Measurements from ENCODE around the gene TMTC1.
"Not testable (repeated sequence)": the region's sequence is repeated elsewhere in the genome, so short reads cannot be mapped to it uniquely, and the experiment has no call there.

TMTC1 gene

GRCh38 chr12:29656762-29657538 is 126.8 kb downstream of the TMTC1 start:
- DNase-seq = no peak

- DNase-seq = no peak
These were observed 127.9 kb downstream of the TMTC1 start for GRCh38 chr12:29655861-29656260.

GRCh38 chr12:29653286-29653685 is 130.5 kb downstream of the TMTC1 start:
- DNase-seq = no peak

GRCh38 chr12:29650371-29650770 is 133.4 kb downstream of the TMTC1 start:
- no peak for DNase-seq

- DNase-seq = no peak
These were observed 134.0 kb downstream of the TMTC1 start for GRCh38 chr12:29649722-29650121.

GRCh38 chr12:29644536-29645162 is 139.1 kb downstream of the TMTC1 start:
- DNase-seq = no peak

GRCh38 chr12:29640589-29641345 is 143.0 kb downstream of the TMTC1 start:
- no peak for DNase-seq

GRCh38 chr12:29639893-29640495 is 143.7 kb downstream of the TMTC1 start:
- DNase-seq = no peak

GRCh38 chr12:29638528-29638927 is 145.2 kb downstream of the TMTC1 start:
- no peak for DNase-seq

- DNase-seq = no peak
These were observed 149.7 kb downstream of the TMTC1 start for GRCh38 chr12:29634057-29634456.

- DNase-seq = not testable (repeated sequence)
These were observed 153.6 kb downstream of the TMTC1 start for GRCh38 chr12:29630164-29630563.

GRCh38 chr12:29627221-29627620 is 156.5 kb downstream of the TMTC1 start:
- DNase-seq = no peak

GRCh38 chr12:29625359-29625953 is 158.3 kb downstream of the TMTC1 start:
- no peak for DNase-seq

GRCh38 chr12:29622251-29622650 is 161.5 kb downstream of the TMTC1 start:
- DNase-seq = no peak

- no peak for DNase-seq
These were observed 163.7 kb downstream of the TMTC1 start for GRCh38 chr12:29620030-29620429.

- DNase-seq = no peak
These were observed 166.3 kb downstream of the TMTC1 start for GRCh38 chr12:29617407-29617803.

GRCh38 chr12:29616664-29617406 is 166.9 kb downstream of the TMTC1 start:
- no peak for DNase-seq

GRCh38 chr12:29614694-29615325 is 168.9 kb downstream of the TMTC1 start:
- no peak for DNase-seq

GRCh38 chr12:29612912-29613311 is 170.8 kb downstream of the TMTC1 start:
- DNase-seq = no peak

- no peak for DNase-seq
These were observed 171.8 kb downstream of the TMTC1 start for GRCh38 chr12:29611906-29612305.

GRCh38 chr12:29610473-29611170 is 173.1 kb downstream of the TMTC1 start:
- DNase-seq = no peak

Measured in NCI-H510A treated with DMSO at 0.1 percent for 48 hours (cell line).